Gastrocnemius medialis (tissue), 4 donors: Measurements from ENCODE around the gene PAGE2. TPM values are rescaled to one million over a fixed set of nuclear protein-coding genes. Genes with fewer than 3 reads are reported as not detected.
"Not testable (repeated sequence)": the region's sequence is repeated elsewhere in the genome, so short reads cannot be mapped to it uniquely, and the experiment has no call there.

Experiments
- ATAC-seq, 2 donors: fragments of 150-250 bp; one replicate each; pipeline ENCODE4 v1.9.1; 2016
- DNase-seq, 2 donors: peaks; one replicate each; pipeline ENCODE4 v3.0.0-alpha.2; 2019
- H3K27ac ChIP-seq, 4 donors: fragments of 200-600 bp; sonication (generic); 1 replicate in 1 of 4; 2 replicates in 3 of 4; pipeline ENCODE4 v1.5.1; 2016 to 2018; ENCODE audit warnings: mild to moderate bottlenecking in 2 of 4, moderate library complexity in 1 of 4
- H3K27me3 ChIP-seq, 3 donors: fragments of 200-600 bp; sonication (generic) in 2 of 3; 1 replicate in 1 of 3; 2 replicates in 2 of 3; pipeline versions ENCODE4 v1.5.1 to v1.6.0; 2016 to 2019; ENCODE audit warnings: mild to moderate bottlenecking in 1 of 3, moderate library complexity in 1 of 3
- H3K36me3 ChIP-seq, 2 donors: fragments of 200-600 bp; sonication (generic) in 1 of 2; one replicate each; pipeline ENCODE4 v1.5.1; 2017 to 2018
- H3K4me1 ChIP-seq, 2 donors: fragments of 200-600 bp; sonication (generic) in 1 of 2; one replicate each; pipeline ENCODE4 v1.5.1; 2016 to 2017; ENCODE audit warnings: mild to moderate bottlenecking in 2 of 2
- H3K4me3 ChIP-seq, 4 donors: fragments of 200-600 bp; sonication (generic) in 3 of 4; 1 replicate in 1 of 4; 2 replicates in 3 of 4; pipeline ENCODE4 v1.5.1; 2016 to 2019; ENCODE audit warnings: mild to moderate bottlenecking in 2 of 4
- H3K9me3 ChIP-seq, 3 donors: fragments of 200-600 bp; sonication (generic) in 2 of 3; 1 replicate in 1 of 3; 2 replicates in 2 of 3; pipeline ENCODE4 v1.5.1; 2016 to 2019
- CTCF ChIP-seq, 5 experiments: fragments of 450-650 bp in 3 of 5; fragments of 200-600 bp in 2 of 5; sonication (generic) in 2 of 5; IDR thresholded peaks in 4 of 5; conservative IDR thresholded peaks in 1 of 5; 1 replicate in 4 of 5; 2 replicates in 1 of 5; pipeline ENCODE4 v1.5.1; 2016 to 2019; ENCODE audit warnings: antibody characterized with exemption in 5 of 5, mild to moderate bottlenecking in 3 of 5, moderate library complexity in 3 of 5
- POLR2A ChIP-seq, 2 donors: fragments of 450-650 bp; IDR thresholded peaks; one replicate each; pipeline ENCODE4 v1.6.1; 2017; ENCODE audit warnings: antibody characterized with exemption in 2 of 2, mild to moderate bottlenecking in 2 of 2, moderate library complexity in 2 of 2
- in situ Hi-C, 4 donors: fragments of 200-750 bp; cut with MboI; loops; one replicate each; pipeline versions ENCODE4 v1.15.0 to v1.8.0; 2017; ENCODE audit warnings: low sequenced_read_pairs in 4 of 4
- intact Hi-C: fragments of 100-400 bp; cut with DNase I; formaldehyde crosslinking; loops from one replicate; pipeline ENCODE4 v1.15.1; 2023; ENCODE audit warnings: low total_unique reads
- total RNA-seq, 4 donors: library from RNA; depleted of rRNA; stranded (reverse); fragments of >200 nt; gene quantifications; one replicate each; pipeline versions ENCODE4 v1.1.0 to v1.2.3, GENCODE V29; 2016

The PAGE2 gene
- total RNA-seq, 4 donors from 2014 or later, result not detected

GRCh38 chrX:55111578-55112254 lies 22.9 kb downstream of the PAGE2 start:
- Histone ChIP-seq H3K4me1 (no peaks in the 10 kb centered on the region), H3K4me3 (no peak overlapping the region), H3K9me3 (no peaks in the 10 kb centered on the region), H3K27me3 (no peaks in the 10 kb centered on the region), H3K27ac (no peak overlapping the region), H3K36me3 (no peaks in the 10 kb centered on the region)
- DNase-seq (no peak), ATAC-seq (no peak)
- intact Hi-C loops (no loop called here), in situ Hi-C loops (loop anchor here in 1 of 4 donors (25.0 kb wide), 1 partner anchor 226 kb away; no protein-coding TSS in a partner anchor)
- no peak for TF ChIP-seq POLR2A (IDR thresholded peaks at IDR 0.05)
- TF ChIP-seq CTCF (IDR thresholded peaks at IDR 0.05 in 4 of 5, conservative IDR thresholded peaks at IDR 0.05 in 1 of 5), result no peak

DNA sequence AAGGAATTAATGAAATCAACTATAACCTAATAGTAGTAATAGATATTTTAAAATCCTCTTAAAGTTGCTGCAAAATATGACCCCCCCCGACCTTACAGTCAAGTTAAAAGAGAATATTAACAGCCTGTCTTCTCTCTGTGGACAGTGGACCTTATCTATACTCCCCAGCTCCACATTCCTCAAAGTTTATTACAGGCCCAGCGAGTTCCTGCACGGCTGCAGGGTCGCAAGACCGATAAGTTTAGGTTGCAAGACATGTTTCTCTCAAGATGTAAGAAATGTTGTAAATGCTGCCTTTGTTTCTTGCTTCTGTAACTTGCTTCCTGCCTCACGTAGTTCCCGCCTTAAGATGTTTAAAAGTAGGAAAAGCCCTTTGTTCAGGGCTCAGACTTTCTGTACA lies 27.8 kb downstream of the PAGE2 start:
- H3K4me3 ChIP-seq, H3K27me3 ChIP-seq, ATAC-seq, H3K4me1 ChIP-seq, H3K36me3 ChIP-seq, intact Hi-C loops, DNase-seq, H3K9me3 ChIP-seq, H3K27ac ChIP-seq: not testable (repeated sequence)
- in situ Hi-C loops, result loop anchor here in 1 of 4 donors (25.0 kb wide), 1 partner anchor 221 kb away; no protein-coding TSS in a partner anchor

DNA sequence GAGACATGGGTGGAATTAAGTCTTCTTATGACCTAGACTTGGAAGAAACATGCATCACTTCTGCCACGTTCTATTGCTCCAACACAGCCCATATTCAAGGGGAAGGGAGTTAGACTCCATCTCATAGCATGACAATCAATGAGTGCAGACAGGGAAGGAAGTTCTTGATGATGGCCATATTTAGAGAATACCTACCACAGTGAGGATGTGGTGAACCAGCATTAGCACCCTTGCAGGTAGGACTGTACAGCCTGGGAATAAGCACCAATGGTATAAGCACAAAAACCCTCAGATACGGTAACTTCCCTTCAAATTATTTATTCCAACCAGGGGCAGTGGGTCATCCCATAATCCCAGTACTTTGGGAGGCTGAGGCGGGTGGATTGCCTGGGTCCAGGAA lies 29.8 kb downstream of the PAGE2 start:
- H3K36me3 ChIP-seq, result no peaks in the 10 kb centered on the region
- H3K27ac ChIP-seq, result no peak overlapping the region
- no peak for TF ChIP-seq CTCF (IDR thresholded peaks at IDR 0.05 in 4 of 5, conservative IDR thresholded peaks at IDR 0.05 in 1 of 5)
- no peak for TF ChIP-seq POLR2A (IDR thresholded peaks at IDR 0.05)
- H3K9me3 ChIP-seq, result no peaks in the 10 kb centered on the region
- in situ Hi-C loops (loop anchor here in 1 of 4 donors (25.0 kb wide), 1 partner anchor 219 kb away; no protein-coding TSS in a partner anchor), intact Hi-C loops (no loop called here)
- no peak overlapping the region for H3K4me3 ChIP-seq
- H3K27me3 ChIP-seq, result peaks cover 0 to 2% (median 0%) of the 10 kb centered on the region in 3 donors
- H3K4me1 ChIP-seq, result no peaks in the 10 kb centered on the region
- DNase-seq (no peak), ATAC-seq (no peak)

DNA sequence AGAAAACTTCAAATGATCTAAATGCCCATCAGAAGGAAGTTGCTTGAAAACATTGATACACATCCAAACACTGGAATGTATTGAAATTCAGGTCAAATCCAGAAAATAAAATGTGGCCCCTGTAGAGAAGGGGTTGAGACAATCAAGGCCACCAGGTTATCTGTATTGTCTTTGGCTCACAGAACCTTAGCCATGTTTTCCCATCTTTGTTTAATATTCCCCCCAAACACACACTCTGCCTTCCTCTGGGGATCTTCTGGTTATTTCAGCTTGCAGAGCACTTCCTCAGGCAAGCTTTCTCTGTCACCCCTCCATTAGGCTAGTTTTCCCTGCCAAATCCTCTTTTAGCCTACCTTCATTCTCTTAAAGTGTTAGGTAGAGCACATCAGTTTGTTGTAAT lies 30.5 kb downstream of the PAGE2 start:
- Histone ChIP-seq H3K4me1 (no peaks in the 10 kb centered on the region), H3K27me3 (peaks cover 0 to 8% (median under 1%) of the 10 kb centered on the region in 3 donors), H3K9me3 (no peaks in the 10 kb centered on the region), H3K36me3 (no peaks in the 10 kb centered on the region), H3K4me3 (no peak overlapping the region), H3K27ac (no peak overlapping the region)
- no peak for DNase-seq
- ATAC-seq, result no peak
- TF ChIP-seq POLR2A (IDR thresholded peaks at IDR 0.05) (no peak), CTCF (IDR thresholded peaks at IDR 0.05 in 4 of 5, conservative IDR thresholded peaks at IDR 0.05 in 1 of 5) (no peak)
- intact Hi-C loops (no loop called here), in situ Hi-C loops (loop anchor here in 1 of 4 donors (25.0 kb wide), 1 partner anchor 218 kb away; no protein-coding TSS in a partner anchor)

GRCh38 chrX:55119712-55120111 lies 30.9 kb downstream of the PAGE2 start:
- Histone ChIP-seq H3K9me3 (no peaks in the 10 kb centered on the region), H3K36me3 (no peaks in the 10 kb centered on the region), H3K27ac (no peak overlapping the region), H3K4me1 (no peaks in the 10 kb centered on the region), H3K4me3 (no peak overlapping the region), H3K27me3 (peaks cover 0 to 9% (median 3%) of the 10 kb centered on the region in 3 donors)
- TF ChIP-seq POLR2A (IDR thresholded peaks at IDR 0.05) (no peak), CTCF (IDR thresholded peaks at IDR 0.05 in 4 of 5, conservative IDR thresholded peaks at IDR 0.05 in 1 of 5) (no peak)
- intact Hi-C loops, result no loop called here
- DNase-seq, result no peak
- in situ Hi-C loops, result loop anchor here in 1 of 4 donors (25.0 kb wide), 1 partner anchor 218 kb away; no protein-coding TSS in a partner anchor
- ATAC-seq, result no peak
